Measurements from ENCODE around the gene ZBTB34. TPM values are rescaled to one million over a fixed set of nuclear protein-coding genes. Genes with fewer than 3 reads are reported as not detected.

Gene ZBTB34
- total RNA-seq, 2 donors from 2014 or later, result 9.9 to 16.6 TPM

GRCh38 chr9:126893079-126893478 is 32.6 kb downstream of the ZBTB34 start:
- H3K27ac ChIP-seq, result no peak overlapping the region
- H3K9me3 ChIP-seq, result no peaks in the 10 kb centered on the region
- H3K36me3 ChIP-seq, result no peaks in the 10 kb centered on the region
- H3K4me1 ChIP-seq (ENCODE audit: control insufficient read depth in 1 of 2, low read depth in 2 of 2), result no peaks in the 10 kb centered on the region
- H3K27me3 ChIP-seq (replicated peaks; ENCODE audit: insufficient read depth), result no peaks in the 10 kb centered on the region
- DNase-seq (ENCODE audit: low spot score) (no peak), ATAC-seq (ENCODE audit: insufficient number of reproducible peaks, low FRiP score, low read depth) (no peak)
- no peak for TF ChIP-seq CTCF (IDR thresholded peaks at IDR 0.05)
- H3K4me3 ChIP-seq, result no peak overlapping the region

- no peaks in the 10 kb centered on the region for H3K36me3 ChIP-seq
- H3K27ac ChIP-seq, result no peak overlapping the region
- no peak for ATAC-seq (ENCODE audit: insufficient number of reproducible peaks, low FRiP score, low read depth)
- no peak for TF ChIP-seq CTCF (IDR thresholded peaks at IDR 0.05)
- no peak for DNase-seq (ENCODE audit: low spot score)
- no peak overlapping the region for H3K4me3 ChIP-seq
- H3K4me1 ChIP-seq (ENCODE audit: control insufficient read depth in 1 of 2, low read depth in 2 of 2), result no peaks in the 10 kb centered on the region
- no peaks in the 10 kb centered on the region for H3K27me3 ChIP-seq (replicated peaks; ENCODE audit: insufficient read depth)
- no peaks in the 10 kb centered on the region for H3K9me3 ChIP-seq
Observed at GRCh38 chr9:126894052-126894603, 33.7 kb downstream of the ZBTB34 start.

- Histone ChIP-seq H3K4me1 (ENCODE audit: control insufficient read depth in 1 of 2, low read depth in 2 of 2) (no peaks in the 10 kb centered on the region), H3K9me3 (no peaks in the 10 kb centered on the region)
Observed at GRCh38 chr9:126902210-126902609, 41.8 kb downstream of the ZBTB34 start.

GRCh38 chr9:126904586-126904985 is 44.1 kb downstream of the ZBTB34 start:
- ATAC-seq (ENCODE audit: insufficient number of reproducible peaks, low FRiP score, low read depth), result no peak

More at GRCh38 chr9:126902210-126902609, 41.8 kb downstream of the ZBTB34 start:
- no peak for TF ChIP-seq CTCF (IDR thresholded peaks at IDR 0.05)
- DNase-seq (ENCODE audit: low spot score), result no peak
- Histone ChIP-seq H3K4me3 (no peak overlapping the region), H3K27ac (no peak overlapping the region), H3K36me3 (no peaks in the 10 kb centered on the region), H3K27me3 (replicated peaks; ENCODE audit: insufficient read depth) (no peaks in the 10 kb centered on the region)
- ATAC-seq (ENCODE audit: insufficient number of reproducible peaks, low FRiP score, low read depth), result no peak

GRCh38 chr9:126906091-126906490 is 45.7 kb downstream of the ZBTB34 start:
- no peak for TF ChIP-seq CTCF (IDR thresholded peaks at IDR 0.05)
- Histone ChIP-seq H3K9me3 (no peaks in the 10 kb centered on the region), H3K4me1 (ENCODE audit: control insufficient read depth in 1 of 2, low read depth in 2 of 2) (no peaks in the 10 kb centered on the region), H3K27me3 (replicated peaks; ENCODE audit: insufficient read depth) (no peaks in the 10 kb centered on the region), H3K27ac (no peak overlapping the region), H3K36me3 (no peaks in the 10 kb centered on the region), H3K4me3 (no peak overlapping the region)
- ATAC-seq (ENCODE audit: insufficient number of reproducible peaks, low FRiP score, low read depth) (no peak), DNase-seq (ENCODE audit: low spot score) (no peak)

More at GRCh38 chr9:126904586-126904985, 44.1 kb downstream of the ZBTB34 start:
- no peaks in the 10 kb centered on the region for H3K36me3 ChIP-seq
- no peak overlapping the region for H3K27ac ChIP-seq
- TF ChIP-seq CTCF (IDR thresholded peaks at IDR 0.05), result no peak
- no peak overlapping the region for H3K4me3 ChIP-seq
- DNase-seq (ENCODE audit: low spot score), result no peak
- no peaks in the 10 kb centered on the region for H3K27me3 ChIP-seq (replicated peaks; ENCODE audit: insufficient read depth)
- H3K4me1 ChIP-seq (ENCODE audit: control insufficient read depth in 1 of 2, low read depth in 2 of 2), result no peaks in the 10 kb centered on the region
- no peaks in the 10 kb centered on the region for H3K9me3 ChIP-seq
